Medulla oblongata (tissue), 1 donor: Measurements from ENCODE around the gene ACBD6.

ENCODE experiments used
- DNase-seq: peaks from one replicate; pipeline ENCODE4 v3.0.0-alpha.2; 2015; ENCODE audit errors: extremely low spot score

The ACBD6 gene

DNA sequence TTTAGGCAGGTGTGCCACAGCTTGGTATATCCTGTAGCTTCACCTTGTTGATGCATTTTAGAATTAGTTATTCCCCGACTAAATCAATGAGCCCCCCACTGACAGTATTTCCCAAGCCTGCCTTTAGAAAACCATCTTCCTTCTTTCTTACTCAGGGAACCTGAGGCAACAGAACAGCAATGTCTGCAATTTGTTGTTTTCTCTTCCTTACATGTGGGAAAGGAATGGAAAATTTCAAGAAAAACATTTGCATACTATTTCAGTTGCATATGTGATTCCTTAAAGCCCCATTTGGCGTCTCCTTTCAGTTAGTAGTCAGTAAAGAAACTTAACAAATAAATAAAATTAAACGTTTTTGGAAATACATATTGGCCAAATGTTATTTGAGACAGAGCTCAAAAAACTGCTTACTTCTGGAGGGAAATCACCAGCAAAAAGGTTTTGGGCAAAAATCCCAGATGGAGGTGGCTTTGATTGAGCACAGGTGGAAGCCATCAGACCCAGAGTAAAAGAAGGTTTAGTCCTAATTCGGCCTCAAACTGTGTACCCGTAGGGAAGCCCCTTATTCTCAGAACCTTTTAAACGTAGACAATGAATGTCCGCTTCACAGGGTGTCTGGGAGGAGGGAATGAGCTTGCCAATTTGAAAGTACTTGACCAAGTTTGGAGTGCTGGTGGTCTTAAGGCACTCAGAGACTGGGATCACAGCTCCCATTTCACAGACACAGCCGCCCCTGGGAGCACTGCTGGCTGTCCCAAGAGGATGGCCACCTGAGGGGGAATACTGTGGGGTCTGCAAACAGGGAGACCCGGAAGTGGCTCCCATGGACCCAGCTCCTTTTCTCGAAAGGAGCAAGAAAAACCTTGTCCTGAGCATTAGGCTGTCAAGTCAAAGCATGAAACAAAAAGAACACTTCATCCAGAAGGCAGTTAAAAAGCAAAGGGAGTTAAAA lies 263.0 kb downstream of the ACBD6 start:
- no peak for DNase-seq

GRCh38 chr1:180238675-180239074 lies 263.7 kb downstream of the ACBD6 start:
- no peak for DNase-seq
